GM12878 (cell line): ENCODE results near the gene PGC. TPM values are rescaled to one million over a fixed set of nuclear protein-coding genes. Genes with fewer than 3 reads are reported as not detected.

Experiments used
- BCL3 ChIP-seq: IDR thresholded peaks from 2 replicates; pipeline ENCODE4 v1.6.1; 2011; ENCODE audit warnings: borderline replicate concordance, low read depth, mild to moderate bottlenecking, moderate library complexity, low read length; ENCODE audit not compliant: insufficient read depth, poor library complexity, severe bottlenecking
- CBX5 ChIP-seq: sonication (generic); IDR thresholded peaks from 2 replicates; pipeline ENCODE4 v1.6.1; 2016; ENCODE audit warnings: low read depth, moderate library complexity, mild to moderate bottlenecking, inconsistent platforms
- ESRRA ChIP-seq: IDR thresholded peaks from 2 replicates; pipeline ENCODE4 v1.6.1; 2012; ENCODE audit warnings: mild to moderate bottlenecking, low read length, improper control_type of control experiment
- IRF4 ChIP-seq: IDR thresholded peaks from 2 replicates; pipeline ENCODE4 v1.6.1; 2011; ENCODE audit warnings: low read depth, low read length
- LARP7 ChIP-seq: fragments of 450-650 bp; IDR thresholded peaks from 2 replicates; pipeline ENCODE4 v1.6.1; 2017; ENCODE audit warnings: mild to moderate bottlenecking
- MLLT1 ChIP-seq: fragments of 450-650 bp; IDR thresholded peaks from 2 replicates; pipeline ENCODE4 v1.6.1; 2016; ENCODE audit warnings: mild to moderate bottlenecking
- NKRF ChIP-seq: fragments of 450-650 bp; conservative IDR thresholded peaks from 2 replicates; pipeline ENCODE4 v1.6.1; 2017; ENCODE audit warnings: mild to moderate bottlenecking, moderate library complexity
- NRF1 ChIP-seq: conservative IDR thresholded peaks from 2 replicates; pipeline ENCODE4 v1.6.1; 2011; ENCODE audit warnings: mild to moderate bottlenecking, low read depth, low read length, improper control_type of control experiment
- PAX5 ChIP-seq: IDR thresholded peaks from 2 replicates; pipeline ENCODE4 v1.6.1; 2011; ENCODE audit warnings: low read depth, low read length, borderline replicate concordance
- POLR2A ChIP-seq: IDR thresholded peaks from 2 replicates; pipeline ENCODE4 v1.6.1; 2011; ENCODE audit warnings: low read depth, mild to moderate bottlenecking, low read length
- POLR2AphosphoS5 ChIP-seq: IDR thresholded peaks from 2 replicates; pipeline ENCODE4 v1.6.1; 2011; ENCODE audit warnings: mild to moderate bottlenecking, low read length, inconsistent platforms
- POU2F2 ChIP-seq: IDR thresholded peaks from 3 replicates; pipeline ENCODE4 v1.6.1; 2011; ENCODE audit warnings: low read depth, mild to moderate bottlenecking, low read length, borderline replicate concordance
- RAD51 ChIP-seq: fragments of 450-650 bp; IDR thresholded peaks from 2 replicates; pipeline ENCODE4 v1.6.1; 2016; ENCODE audit warnings: moderate library complexity, mild to moderate bottlenecking, inconsistent platforms
- SMAD5 ChIP-seq: IDR thresholded peaks from 2 replicates; pipeline ENCODE4 v1.6.1; 2016; ENCODE audit warnings: antibody characterized with exemption, low read depth
- SMC3 ChIP-seq: IDR thresholded peaks from 2 replicates; pipeline ENCODE4 v1.6.1; 2011; ENCODE audit warnings: low read length, improper control_type of control experiment, borderline replicate concordance
- SREBF1 ChIP-seq: IDR thresholded peaks from 2 replicates; pipeline ENCODE4 v1.6.1; 2012; ENCODE audit warnings: mild to moderate bottlenecking, low read length
- USF2 ChIP-seq: IDR thresholded peaks from 2 replicates; pipeline ENCODE4 v1.6.1; 2011; ENCODE audit warnings: low read depth, low read length, improper control_type of control experiment, borderline replicate concordance
- YBX1 ChIP-seq: fragments of 450-650 bp; IDR thresholded peaks from 2 replicates; pipeline ENCODE4 v1.6.1; 2016; ENCODE audit warnings: antibody characterized with exemption
- ZNF687 ChIP-seq: fragments of 450-650 bp; IDR thresholded peaks from 2 replicates; pipeline ENCODE4 v1.6.1; 2017; ENCODE audit warnings: mild to moderate bottlenecking, moderate library complexity
- ZZZ3 ChIP-seq: IDR thresholded peaks from 2 replicates; pipeline ENCODE4 v1.6.1; 2011; ENCODE audit warnings: low read depth; ENCODE audit not compliant: control insufficient read depth, insufficient read length
- polyA plus RNA-seq, 11 experiments: library from polyadenylated mRNA; depleted of rRNA in 4 of 11; unstranded in 6 of 11; stranded (reverse) in 5 of 11; fragments of >200 nt; fragmentation: Nextera tagmentation in 4 of 11; fragmentation: Illumina TruSeq in 1 of 11; extraction: Ambion mirVana in 4 of 11; extraction: Trizol in 1 of 11; gene quantifications; 1 replicate in 1 of 11; 2 replicates in 10 of 11; pipeline versions ENCODE4 v1.2.1 to v1.2.3, GENCODE V29; 2011 to 2016; ENCODE audit warnings: inconsistent platforms in 2 of 11, missing spikeins in 2 of 11, low read depth in 1 of 11
- total RNA-seq, 4 experiments: library from RNA; depleted of rRNA in 3 of 4; stranded (reverse); fragments of >200 nt in 3 of 4; fragmentation: Illumina TruSeq in 1 of 4; extraction: Trizol in 1 of 4; gene quantifications; 2 replicates each; pipeline versions ENCODE4 v1.2.1 to v1.2.3, GENCODE V29; 2013 to 2021

PGC gene
- total and polyA plus RNA-seq, 10 of the 15 experiments (the other 5 are each of a cell fraction or from before 2014, with no cell fraction given), result 0.26 TPM; not detected in 9

- peak; percentile 48; the same call in 1 of the 2 replicates for TF ChIP-seq NKRF
- TF ChIP-seq POU2F2, result peak; percentile 8; the same call in 1 of the 3 replicates
- no peak for TF ChIP-seq SMC3
- TF ChIP-seq LARP7, result peak; percentile 55; the same call in 1 of the 2 replicates
- TF ChIP-seq USF2, result no peak
- TF ChIP-seq POLR2A, result peak; percentile 80
- no peak for TF ChIP-seq ZZZ3
- TF ChIP-seq CBX5, result no peak
- TF ChIP-seq PAX5, result peak; percentile 99
- 0 out of 2 replicates have a peak, but pooled peaks have one; percentile 31 for TF ChIP-seq MLLT1
- no peak for TF ChIP-seq SREBF1
- peak; percentile 54; the same call in 1 of the 2 replicates for TF ChIP-seq ZNF687
- no peak for TF ChIP-seq IRF4
- no peak for TF ChIP-seq RAD51
- no peak for TF ChIP-seq YBX1
- TF ChIP-seq POLR2AphosphoS5, result peak; percentile 70; the same call in 1 of the 2 replicates
- no peak for TF ChIP-seq ESRRA
- TF ChIP-seq SMAD5, result peak; percentile 69; the same call in 1 of the 2 replicates
- peak; percentile 47; the same call in 1 of the 2 replicates for TF ChIP-seq NRF1
- TF ChIP-seq BCL3, result no peak
These were observed 13.2 kb downstream of the PGC start (continued) for GRCh38 chr6:41733707-41734665.
